ENCODE results near the gene CA12. TPM values are rescaled to one million over a fixed set of nuclear protein-coding genes. Genes with fewer than 3 reads are reported as not detected.

Gene CA12
- total and polyA plus RNA-seq, 2 of the 8 experiments (the other 6 are each of a cell fraction or from before 2014, with no cell fraction given), result 4.7 to 4.9 TPM

DNA sequence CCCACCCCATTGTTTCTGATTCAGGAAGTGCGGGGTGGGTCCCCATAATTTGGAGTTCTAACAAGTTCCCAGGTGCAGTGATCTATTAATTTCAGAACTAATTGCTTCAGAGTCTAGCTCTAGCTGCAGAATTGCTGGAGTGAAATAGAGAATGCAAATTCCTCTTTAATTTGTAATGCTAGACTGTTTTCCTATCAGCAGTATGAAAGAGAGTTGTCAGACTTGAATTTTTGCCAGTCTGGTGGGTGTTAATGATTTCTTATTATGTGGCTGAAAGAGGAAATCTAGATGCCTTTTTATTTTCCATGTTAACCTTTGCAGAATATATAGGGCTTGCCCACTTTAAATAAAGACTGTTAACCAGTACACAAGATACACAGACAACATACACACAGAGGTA lies 80.6 kb downstream of the CA12 start:
- H3K27me3 ChIP-seq (replicated peaks in 1 of 4; ENCODE audit: control insufficient read depth in 3 of 4, extremely low read depth in 1 of 4, insufficient read depth in 3 of 4, low read length in 3 of 4), result no peaks in the 10 kb centered on the region
- H3K9ac ChIP-seq (replicated peaks in 1 of 4; ENCODE audit: extremely low read depth in 1 of 4, low read depth in 3 of 4, low read length in 3 of 4), result no peak overlapping the region
- no peak overlapping the region for H3K27ac ChIP-seq (ENCODE audit: low read depth, low read length)
- 78% methylated on average over 1 of the region's 1 CpG; no CpG with 5 or more reads in 1 of the 2 experiments for whole genome bisulfite sequencing, 2 experiments (ENCODE audit: extremely low coverage in 1 of 2, insufficient coverage in 1 of 2, insufficient read length in 1 of 2, insufficient replicate concordance in 2 of 2, low coverage in 1 of 2, low lambda C conversion rate in 2 of 2, missing lambda C conversion rate in 1 of 2)
- no peaks in the 10 kb centered on the region for H3K9me3 ChIP-seq (ENCODE audit: insufficient read depth in 2 of 2, low read depth in 1 of 2, low read length in 1 of 2)
- no peaks in the 10 kb centered on the region for H4K20me1 ChIP-seq (replicated peaks in 1 of 2; ENCODE audit: control insufficient read depth in 1 of 2, insufficient read depth in 2 of 2, low read length in 2 of 2)
- no peak overlapping the region for H3K23ac ChIP-seq (ENCODE audit: insufficient read length)
- no peak overlapping the region for H2AFZ ChIP-seq (ENCODE audit: low read length)
- H2BK15ac ChIP-seq (ENCODE audit: low read length), result no peak overlapping the region
- no peaks in the 10 kb centered on the region for H3K79me2 ChIP-seq (ENCODE audit: control insufficient read depth in 1 of 2, insufficient read depth in 2 of 2, low read length in 2 of 2)
- no peak overlapping the region for H2BK120ac ChIP-seq (replicated peaks; ENCODE audit: low read depth, low read length)
- no peak overlapping the region for H3K56ac ChIP-seq (replicated peaks; ENCODE audit: insufficient read length, low read depth, low read length)
- H3K4me2 ChIP-seq (ENCODE audit: insufficient read depth in 1 of 2, low read depth in 2 of 2, low read length in 2 of 2), result no peak overlapping the region
- H3K23me2 ChIP-seq (ENCODE audit: low read depth, low read length), result no peaks in the 10 kb centered on the region
- no peaks in the 10 kb centered on the region; a peak in 1 of 7 replicates for H3K4me1 ChIP-seq (replicated peaks in 1 of 4; ENCODE audit: control insufficient read depth in 3 of 4, insufficient read depth in 4 of 4, low read length in 3 of 4)
- no peak overlapping the region for H3K14ac ChIP-seq (ENCODE audit: insufficient read length)
- ChIA-PET CTCF (ENCODE audit: partially characterized antibody) (interaction anchor here (1.7 to 2.2 kb wide), 2 partner anchors 9 to 11 kb away, joined by 5 to 10 read pairs; no protein-coding TSS in a partner anchor), POLR2A (ENCODE audit: partially characterized antibody) (no interaction called here)
- H3K18ac ChIP-seq (ENCODE audit: extremely low read depth, low read length), result no peak overlapping the region
- H3K79me1 ChIP-seq (ENCODE audit: low read depth, low read length), result no peaks in the 10 kb centered on the region
- H4K5ac ChIP-seq (ENCODE audit: insufficient read length, low read depth, low read length), result no peak overlapping the region
- H4K8ac ChIP-seq (ENCODE audit: extremely low read depth, insufficient read depth, low read length), result no peak overlapping the region
- H2AK5ac ChIP-seq (ENCODE audit: low read depth, low read length), result no peak overlapping the region
- H2BK20ac ChIP-seq (ENCODE audit: low read length), result no peak overlapping the region
- no peak overlapping the region for H3K4ac ChIP-seq (replicated peaks; ENCODE audit: insufficient read length, low read depth, low read length)
- TF ChIP-seq SP4 (IDR thresholded peaks at IDR 0.05; ENCODE audit: low read length) (no peak), SRF (IDR thresholded peaks at IDR 0.05; ENCODE audit: low read depth, low read length) (no peak), GTF2F1 (IDR thresholded peaks at IDR 0.05; ENCODE audit: borderline replicate concordance, low read depth, low read length) (no peak), NRF1 (IDR thresholded peaks at IDR 0.05; ENCODE audit: low read depth, low read length) (no peak), TBP (IDR thresholded peaks at IDR 0.05; ENCODE audit: low read depth, low read length) (no peak), RNF2 (IDR thresholded peaks at IDR 0.05; ENCODE audit: borderline replicate concordance, low read depth, low read length, missing control alignments, poor library complexity, severe bottlenecking) (no peak), PHF8 (conservative IDR thresholded peaks at IDR 0.05; ENCODE audit: low read depth, low read length) (no peak), TEAD4 (IDR thresholded peaks at IDR 0.05; ENCODE audit: low read depth, low read length) (no peak), HDAC6 (IDR thresholded peaks at IDR 0.05; ENCODE audit: low read depth, low read length) (no peak), SP1 (IDR thresholded peaks at IDR 0.05; ENCODE audit: low read depth, low read length) (no peak)
- FAIRE-seq (no peak), DNase-seq (ENCODE audit: low read depth in 1 of 2, low spot score in 2 of 2) (no peak)
- no peak overlapping the region for H4K91ac ChIP-seq (replicated peaks; ENCODE audit: insufficient read length, low read length)
- H3K4me3 ChIP-seq (ENCODE audit: extremely low read depth in 1 of 4, insufficient read depth in 2 of 4, low read depth in 3 of 4, low read length in 4 of 4), result no peak overlapping the region
- no peak overlapping the region for H2BK12ac ChIP-seq (ENCODE audit: low read depth, low read length)
- no peak overlapping the region for H2BK5ac ChIP-seq (ENCODE audit: low read depth, low read length)
- peaks cover 0 to 4% (median 4%) of the 10 kb centered on the region in 4 experiments; a peak in 1 of 8 replicates for H3K36me3 ChIP-seq (ENCODE audit: control insufficient read depth in 2 of 4, insufficient read depth in 4 of 4, low read length in 3 of 4)
